Measurements from ENCODE around the gene ANKS1B. TPM values are rescaled to one million over a fixed set of nuclear protein-coding genes. Genes with fewer than 3 reads are reported as not detected.

The ANKS1B gene
- total RNA-seq, 4 donors from 2014 or later: 34.5 to 81.9 (median 71.1) TPM

DNA sequence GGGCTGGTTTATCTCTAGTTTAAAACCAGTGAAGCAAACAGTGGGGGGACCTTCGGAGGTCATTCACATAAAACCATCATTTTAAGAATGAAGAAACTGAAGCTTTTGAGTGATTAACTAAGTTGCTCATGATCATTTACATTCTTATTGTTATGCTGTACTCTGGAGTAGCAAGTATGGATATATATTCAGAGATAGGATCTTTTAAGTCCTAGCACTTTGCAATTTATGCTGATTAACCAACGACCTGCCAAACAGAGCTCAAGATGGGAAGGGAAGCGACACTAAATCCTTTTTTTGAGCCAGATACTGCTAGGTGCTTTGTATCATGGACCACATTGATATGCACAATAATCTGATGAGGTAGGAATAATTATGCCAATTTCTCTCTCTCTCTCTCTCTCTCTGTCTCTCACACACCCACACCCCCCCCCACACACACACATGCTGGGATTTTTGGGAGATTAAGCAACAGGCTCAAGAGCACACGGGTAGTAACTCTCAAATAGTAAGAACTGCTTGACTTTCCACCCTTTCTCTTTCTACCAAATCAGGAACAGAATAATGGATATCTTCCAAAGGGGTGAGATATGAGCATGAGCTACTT, 1036.3 kb downstream of the ANKS1B start:
- intact Hi-C loops (cut with DNase I): no loop called here
- Histone ChIP-seq H3K36me3 (no peaks in the 10 kb centered on the region), H3K27ac (no peak overlapping the region), H3K27me3 (no peaks in the 10 kb centered on the region), H3K9me3 (no peaks in the 10 kb centered on the region), H3K4me1 (no peaks in the 10 kb centered on the region), H3K4me3 (replicated peaks in 1 of 3) (no peak overlapping the region)
- no peak for TF ChIP-seq POLR2A (IDR thresholded peaks at IDR 0.05)
- TF ChIP-seq, protein P1, sequence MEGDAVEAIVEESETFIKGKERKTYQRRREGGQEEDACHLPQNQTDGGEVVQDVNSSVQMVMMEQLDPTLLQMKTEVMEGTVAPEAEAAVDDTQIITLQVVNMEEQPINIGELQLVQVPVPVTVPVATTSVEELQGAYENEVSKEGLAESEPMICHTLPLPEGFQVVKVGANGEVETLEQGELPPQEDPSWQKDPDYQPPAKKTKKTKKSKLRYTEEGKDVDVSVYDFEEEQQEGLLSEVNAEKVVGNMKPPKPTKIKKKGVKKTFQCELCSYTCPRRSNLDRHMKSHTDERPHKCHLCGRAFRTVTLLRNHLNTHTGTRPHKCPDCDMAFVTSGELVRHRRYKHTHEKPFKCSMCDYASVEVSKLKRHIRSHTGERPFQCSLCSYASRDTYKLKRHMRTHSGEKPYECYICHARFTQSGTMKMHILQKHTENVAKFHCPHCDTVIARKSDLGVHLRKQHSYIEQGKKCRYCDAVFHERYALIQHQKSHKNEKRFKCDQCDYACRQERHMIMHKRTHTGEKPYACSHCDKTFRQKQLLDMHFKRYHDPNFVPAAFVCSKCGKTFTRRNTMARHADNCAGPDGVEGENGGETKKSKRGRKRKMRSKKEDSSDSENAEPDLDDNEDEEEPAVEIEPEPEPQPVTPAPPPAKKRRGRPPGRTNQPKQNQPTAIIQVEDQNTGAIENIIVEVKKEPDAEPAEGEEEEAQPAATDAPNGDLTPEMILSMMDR (IDR thresholded peaks at IDR 0.05): no peak
- WGBS, 2 donors: 57 to 65% methylated on average over 4 of the region's 4 CpGs
- DNase-seq: no peak

DNA sequence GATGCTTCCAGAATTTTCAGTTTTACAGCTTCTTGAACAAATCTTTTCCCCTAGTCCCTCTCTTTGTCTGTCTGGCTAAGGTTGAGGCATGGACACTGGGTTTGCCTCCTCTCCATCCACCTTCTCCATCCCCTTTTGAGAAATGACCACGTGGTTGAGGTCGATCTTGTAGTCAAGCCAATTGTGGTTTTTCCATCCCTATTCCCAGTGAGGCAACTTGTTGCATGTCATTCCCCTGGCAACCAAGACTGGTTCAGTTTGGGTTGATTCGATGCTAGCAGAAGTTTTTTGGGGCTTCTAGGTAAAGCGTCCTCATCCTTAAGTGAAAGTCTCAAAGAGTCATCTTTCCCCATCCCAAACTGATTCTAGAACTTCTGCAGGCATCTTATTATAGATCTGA, 1038.9 kb downstream of the ANKS1B start:
- no peaks in the 10 kb centered on the region for H3K36me3 ChIP-seq
- DNase-seq: no peak
- TF ChIP-seq, protein P1 (IDR thresholded peaks at IDR 0.05): no peak
- no peak for TF ChIP-seq POLR2A (IDR thresholded peaks at IDR 0.05)
- no peaks in the 10 kb centered on the region for H3K27me3 ChIP-seq
- H3K27ac ChIP-seq: no peak overlapping the region
- H3K4me3 ChIP-seq (replicated peaks in 1 of 3): no peak overlapping the region
- intact Hi-C loops (cut with DNase I): no loop called here
- 85 to 86% methylated on average over 4 of the region's 4 CpGs for WGBS, 2 donors
- H3K4me1 ChIP-seq: no peaks in the 10 kb centered on the region
- no peaks in the 10 kb centered on the region for H3K9me3 ChIP-seq

DNA sequence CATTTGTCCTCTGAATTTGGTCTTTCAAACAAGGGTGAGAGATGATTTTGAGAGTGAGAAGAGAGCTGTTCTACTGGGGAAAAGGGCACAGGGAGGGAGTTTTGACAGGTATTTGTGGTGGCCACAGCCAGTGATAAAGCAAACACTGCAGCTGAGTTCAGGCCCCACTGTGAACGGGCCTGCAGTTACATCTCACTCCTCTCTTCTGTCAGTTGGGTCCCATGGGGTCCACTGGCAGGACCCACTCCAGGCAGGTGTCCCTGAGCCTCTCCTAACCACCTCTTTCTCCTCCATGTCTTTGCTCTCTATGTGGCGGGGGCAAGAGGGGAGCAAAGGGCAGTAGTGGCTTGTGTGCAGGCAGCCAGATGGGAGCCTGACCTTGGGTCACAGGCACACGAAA, 1044.8 kb downstream of the ANKS1B start:
- Histone ChIP-seq H3K27ac (no peak overlapping the region), H3K4me1 (no peaks in the 10 kb centered on the region), H3K27me3 (no peaks in the 10 kb centered on the region), H3K9me3 (no peaks in the 10 kb centered on the region), H3K4me3 (replicated peaks in 1 of 3) (no peak overlapping the region), H3K36me3 (no peaks in the 10 kb centered on the region)
- TF ChIP-seq, protein P1 (IDR thresholded peaks at IDR 0.05): no peak
- TF ChIP-seq POLR2A (IDR thresholded peaks at IDR 0.05): no peak
- WGBS, 2 donors: 63 to 72% methylated on average over 3 of the region's 3 CpGs
- intact Hi-C loops (cut with DNase I): no loop called here
- no peak for DNase-seq

DNA sequence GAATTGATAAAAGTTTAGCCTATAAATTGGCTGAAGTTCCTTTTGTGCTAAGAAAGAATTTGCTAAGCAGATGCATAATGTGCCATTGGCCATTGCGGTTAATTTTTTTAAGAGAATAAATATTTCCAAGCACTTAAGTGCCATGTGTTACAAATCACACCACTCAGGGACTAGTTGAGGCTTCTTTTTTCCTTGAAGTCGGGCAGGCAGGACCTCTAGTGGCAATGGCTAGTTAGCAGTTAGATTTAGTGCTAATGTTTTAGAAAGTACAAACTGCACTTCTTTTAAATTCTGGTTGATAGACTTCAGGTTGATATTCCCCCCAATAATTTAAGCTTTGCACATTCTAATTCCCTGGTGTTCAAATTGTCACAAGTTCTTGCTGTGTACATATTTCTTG, 1045.4 kb downstream of the ANKS1B start:
- H3K27me3 ChIP-seq: no peaks in the 10 kb centered on the region
- no peak overlapping the region for H3K27ac ChIP-seq
- 29 to 50% methylated on average over 2 of the region's 2 CpGs for WGBS, 2 donors
- H3K9me3 ChIP-seq: no peaks in the 10 kb centered on the region
- DNase-seq: no peak
- intact Hi-C loops (cut with DNase I): no loop called here
- TF ChIP-seq, protein P1 (IDR thresholded peaks at IDR 0.05): peak in 1 of 6 experiments; percentile 15
- TF ChIP-seq POLR2A (IDR thresholded peaks at IDR 0.05): no peak
- H3K4me1 ChIP-seq: no peaks in the 10 kb centered on the region
- no peaks in the 10 kb centered on the region for H3K36me3 ChIP-seq
- no peak overlapping the region for H3K4me3 ChIP-seq (replicated peaks in 1 of 3)

DNA sequence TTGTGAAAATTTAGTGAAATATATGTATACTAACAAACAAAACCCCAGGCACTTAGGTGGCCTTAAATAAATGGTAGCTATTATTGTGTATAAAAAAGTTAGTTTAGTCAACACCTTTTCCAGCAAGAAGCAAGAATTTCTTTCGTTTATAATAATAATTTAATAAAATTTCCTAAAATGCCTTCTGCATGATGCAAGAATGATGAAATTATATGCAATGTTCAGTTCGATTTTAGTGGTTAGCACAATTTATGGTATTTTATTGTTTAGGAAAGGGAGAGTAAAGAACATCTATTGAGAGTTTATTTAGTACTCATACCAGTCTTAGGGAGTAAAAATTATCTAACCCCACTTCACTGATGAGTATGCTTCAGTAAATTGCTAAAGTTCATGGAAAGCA, 1048.9 kb downstream of the ANKS1B start:
- no peak for DNase-seq
- Histone ChIP-seq H3K4me3 (replicated peaks in 1 of 3) (no peak overlapping the region), H3K9me3 (no peaks in the 10 kb centered on the region), H3K36me3 (no peaks in the 10 kb centered on the region), H3K27ac (no peak overlapping the region), H3K4me1 (no peaks in the 10 kb centered on the region), H3K27me3 (no peaks in the 10 kb centered on the region)
- WGBS, 2 donors: 86 to 87% methylated on average over 2 of the region's 2 CpGs
- TF ChIP-seq, protein P1 (IDR thresholded peaks at IDR 0.05): no peak
- intact Hi-C loops (cut with DNase I): no loop called here

All from thyroid gland (tissue), 4 donors.